Cardiac muscle cell (in vitro differentiated cells and primary cell): Measurements from ENCODE around the gene SLC13A4. TPM values are rescaled to one million over a fixed set of nuclear protein-coding genes. Genes with fewer than 3 reads are reported as not detected.
"Not testable (repeated sequence)": the region's sequence is repeated elsewhere in the genome, so short reads cannot be mapped to it uniquely, and the experiment has no call there.

ENCODE experiments used
- DNase-seq, 2 donors: peaks; one replicate each; pipeline versions ENCODE4 v3.0.0 to v3.0.0-alpha.2; 2010 to 2017; ENCODE audit warnings: low read depth in 1 of 2, low spot score in 1 of 2
- H3K27ac ChIP-seq: fragments of 200-600 bp; sonication (generic); 2 replicates; pipeline ENCODE4 v1.5.1; 2016
- H3K27me3 ChIP-seq: fragments of 200-600 bp; sonication (generic); 2 replicates; pipeline ENCODE4 v1.6.0; 2016; ENCODE audit warnings: control low read depth
- H3K36me3 ChIP-seq: fragments of 200-600 bp; sonication (generic); 2 replicates; pipeline ENCODE4 v1.5.1; 2016; ENCODE audit warnings: control low read depth
- H3K4me1 ChIP-seq: fragments of 200-600 bp; sonication (generic); 2 replicates; pipeline ENCODE4 v1.8.1; 2017; ENCODE audit warnings: low read depth, mild to moderate bottlenecking, mixed run types
- H3K4me3 ChIP-seq: fragments of 200-600 bp; sonication (generic); 2 replicates; pipeline ENCODE4 v1.5.1; 2016; ENCODE audit warnings: mild to moderate bottlenecking
- H3K9me3 ChIP-seq: fragments of 200-600 bp; sonication (generic); 2 replicates; pipeline ENCODE4 v1.5.1; 2017; ENCODE audit warnings: low read depth, mild to moderate bottlenecking, control low read depth
- CTCF ChIP-seq: IDR thresholded peaks from 2 replicates; pipeline ENCODE4 v1.5.1; 2012; ENCODE audit warnings: low read depth, mild to moderate bottlenecking, low read length
- polyA plus RNA-seq: library from polyadenylated mRNA; unstranded; fragments of >200 nt; fragmentation: Nextera tagmentation; extraction: Ambion mirVana; gene quantifications from 2 replicates; pipeline ENCODE4 v1.2.1, GENCODE V29; 2016
- total RNA-seq: library from RNA; depleted of rRNA; stranded (reverse); fragments of >200 nt; gene quantifications from 2 replicates; pipeline ENCODE4 v1.2.3, GENCODE V29; 2016

SLC13A4 gene
- total and polyA plus RNA-seq, 2 experiments from 2014 or later: 0.12 to 3.9 TPM

- Histone ChIP-seq H3K4me1 (peaks cover 2% of the 10 kb centered on the region), H3K36me3 (no peaks in the 10 kb centered on the region), H3K9me3 (no peaks in the 10 kb centered on the region), H3K27me3 (no peaks in the 10 kb centered on the region), H3K4me3 (no peak overlapping the region), H3K27ac (no peak overlapping the region)
- DNase-seq: no peak
- TF ChIP-seq CTCF: no peak
Observed at GRCh38 chr7:135741905-135742304, 13.9 kb upstream of the SLC13A4 start.

DNA sequence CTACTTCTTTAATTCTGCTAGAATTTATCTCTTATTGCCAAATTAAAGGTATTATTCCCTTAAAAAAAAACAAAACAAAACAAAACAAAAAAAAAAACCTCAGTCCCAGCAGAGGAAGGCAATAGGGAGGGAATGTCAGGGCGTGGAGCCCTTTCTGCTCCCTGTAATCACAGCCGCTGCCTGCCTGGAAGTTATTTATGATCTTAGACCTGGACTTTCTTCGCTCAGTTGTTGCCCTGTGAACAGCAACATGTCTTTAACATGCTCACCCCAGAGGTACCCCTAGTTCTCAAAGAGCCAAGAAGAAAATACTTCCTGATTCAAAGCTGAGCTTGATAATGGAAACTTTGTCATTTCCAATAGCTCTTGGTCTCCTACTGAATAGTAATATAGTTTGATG lies 12.9 kb upstream of the SLC13A4 start:
- H3K9me3 ChIP-seq: no peaks in the 10 kb centered on the region
- DNase-seq: no peak
- no peak overlapping the region for H3K27ac ChIP-seq
- peaks cover 2% of the 10 kb centered on the region for H3K4me1 ChIP-seq
- no peak for TF ChIP-seq CTCF
- no peaks in the 10 kb centered on the region for H3K27me3 ChIP-seq
- H3K36me3 ChIP-seq: no peaks in the 10 kb centered on the region
- no peak overlapping the region for H3K4me3 ChIP-seq

- not testable (repeated sequence) for DNase-seq, H3K27me3 ChIP-seq, H3K4me3 ChIP-seq, H3K4me1 ChIP-seq, H3K36me3 ChIP-seq, H3K9me3 ChIP-seq, H3K27ac ChIP-seq
- TF ChIP-seq CTCF: peak; percentile 4
Observed at GRCh38 chr7:135737306-135737647, 9.3 kb upstream of the SLC13A4 start.

GRCh38 chr7:135736586-135737305 lies 8.8 kb upstream of the SLC13A4 start:
- no peak overlapping the region for H3K4me3 ChIP-seq
- TF ChIP-seq CTCF: no peak
- no peaks in the 10 kb centered on the region for H3K4me1 ChIP-seq
- no peak overlapping the region for H3K27ac ChIP-seq
- no peak for DNase-seq
- H3K27me3 ChIP-seq: no peaks in the 10 kb centered on the region
- no peaks in the 10 kb centered on the region for H3K36me3 ChIP-seq
- H3K9me3 ChIP-seq: no peaks in the 10 kb centered on the region

- no peaks in the 10 kb centered on the region for H3K4me1 ChIP-seq
- no peak for DNase-seq
- H3K4me3 ChIP-seq: no peak overlapping the region
- no peak for TF ChIP-seq CTCF
- no peak overlapping the region for H3K27ac ChIP-seq
- no peaks in the 10 kb centered on the region for H3K27me3 ChIP-seq
- H3K36me3 ChIP-seq: no peaks in the 10 kb centered on the region
- H3K9me3 ChIP-seq: no peaks in the 10 kb centered on the region
Observed at GRCh38 chr7:135734343-135734689, 6.3 kb upstream of the SLC13A4 start.
